Measurements from ENCODE around the gene TRABD2B.

TRABD2B gene

DNA sequence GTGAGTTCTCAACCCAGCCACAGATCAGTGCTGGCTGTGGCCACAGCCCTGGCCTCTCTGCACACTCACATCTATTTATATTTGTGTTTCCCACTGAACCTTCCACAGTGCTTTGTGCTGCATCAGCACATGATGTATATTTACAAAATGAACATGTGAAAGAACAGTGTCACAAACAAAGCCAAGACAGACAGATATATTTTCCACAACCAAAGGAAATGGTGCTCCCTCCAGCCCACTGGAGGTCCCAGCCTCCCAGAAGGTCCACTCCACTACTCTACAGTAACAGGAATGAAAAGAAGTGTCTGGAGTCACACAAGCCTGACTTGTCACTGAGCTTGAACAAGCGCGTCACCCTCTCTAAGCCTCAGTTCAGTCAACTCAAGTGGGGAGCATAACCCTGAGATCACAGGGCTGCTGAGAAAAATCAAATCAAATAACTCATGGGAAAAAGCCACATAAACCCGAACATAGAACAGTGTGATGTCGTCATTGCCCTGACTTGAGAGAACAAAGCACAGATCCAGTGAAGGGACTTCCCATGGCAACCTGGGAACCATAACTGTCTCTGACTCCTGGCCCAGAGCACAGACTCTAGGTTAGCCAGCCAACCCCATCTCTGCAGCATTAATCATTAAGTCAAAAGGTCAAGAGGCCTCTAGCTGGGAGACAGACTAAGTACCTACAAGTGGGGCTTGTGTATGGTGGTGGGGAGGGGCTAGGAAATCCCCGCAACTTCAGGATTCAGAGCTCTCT, 121.2 kb downstream of the TRABD2B start:
- no peak for DNase-seq (ENCODE audit: low spot score)

DNA sequence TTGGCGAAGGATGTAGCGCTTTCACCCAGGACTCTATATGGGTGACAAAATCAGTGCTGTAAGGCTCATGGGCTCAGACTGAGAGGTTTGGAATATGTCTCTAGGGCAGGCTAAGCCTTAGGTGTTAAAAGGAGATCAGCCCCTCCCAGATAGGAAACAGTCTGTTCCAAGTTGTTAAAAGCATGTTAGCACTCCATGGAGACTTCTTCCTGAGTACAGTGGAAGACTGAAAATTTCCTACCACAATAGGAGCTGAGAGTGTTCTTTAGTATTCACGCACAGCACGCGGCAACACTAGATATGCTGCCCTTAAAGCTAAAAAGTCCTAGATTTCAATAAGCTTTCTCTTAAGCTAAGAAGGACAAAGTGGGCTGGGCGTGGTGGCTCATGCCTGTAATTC, 122.1 kb downstream of the TRABD2B start:
- DNase-seq (ENCODE audit: low spot score): no peak

DNA sequence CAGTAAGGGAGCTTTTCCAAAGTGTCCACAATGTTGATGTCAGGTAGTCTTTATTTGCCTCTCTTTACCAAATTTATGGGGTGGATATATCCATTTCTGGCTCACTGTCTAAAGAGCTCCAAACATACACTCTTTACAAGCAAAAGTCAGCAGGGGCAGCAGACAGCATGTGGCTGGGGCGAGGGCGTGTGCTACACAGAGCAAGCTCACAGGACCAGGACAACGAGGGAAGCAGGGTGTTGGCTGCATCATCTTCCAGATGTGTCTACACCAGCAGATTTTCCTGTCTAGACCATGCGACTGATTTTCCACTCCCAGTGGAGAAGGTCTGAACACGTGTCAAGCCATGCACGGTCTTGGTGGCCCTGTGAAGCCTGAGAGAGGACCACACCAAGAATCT, 123.8 kb downstream of the TRABD2B start:
- DNase-seq (ENCODE audit: low spot score): no peak

DNA sequence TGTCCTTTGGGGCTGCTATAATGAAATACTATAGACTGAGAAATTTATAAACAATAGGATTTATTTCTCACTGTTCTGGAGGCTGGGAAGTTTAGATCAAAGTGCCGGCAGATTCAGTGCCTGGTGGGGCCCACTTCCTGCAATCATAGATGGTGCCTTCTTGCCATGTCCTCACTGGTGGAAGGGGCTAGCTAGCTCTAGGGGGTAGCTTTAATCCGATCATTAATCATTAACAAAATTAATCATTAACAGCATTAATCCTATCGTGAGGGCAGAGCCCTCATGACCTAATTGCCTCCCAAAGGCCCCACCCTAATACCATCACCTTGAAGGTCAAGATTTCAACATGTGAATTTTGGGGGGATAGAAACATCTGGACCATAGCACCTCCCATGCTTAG, 124.3 kb downstream of the TRABD2B start:
- no peak for DNase-seq (ENCODE audit: low spot score)

DNA sequence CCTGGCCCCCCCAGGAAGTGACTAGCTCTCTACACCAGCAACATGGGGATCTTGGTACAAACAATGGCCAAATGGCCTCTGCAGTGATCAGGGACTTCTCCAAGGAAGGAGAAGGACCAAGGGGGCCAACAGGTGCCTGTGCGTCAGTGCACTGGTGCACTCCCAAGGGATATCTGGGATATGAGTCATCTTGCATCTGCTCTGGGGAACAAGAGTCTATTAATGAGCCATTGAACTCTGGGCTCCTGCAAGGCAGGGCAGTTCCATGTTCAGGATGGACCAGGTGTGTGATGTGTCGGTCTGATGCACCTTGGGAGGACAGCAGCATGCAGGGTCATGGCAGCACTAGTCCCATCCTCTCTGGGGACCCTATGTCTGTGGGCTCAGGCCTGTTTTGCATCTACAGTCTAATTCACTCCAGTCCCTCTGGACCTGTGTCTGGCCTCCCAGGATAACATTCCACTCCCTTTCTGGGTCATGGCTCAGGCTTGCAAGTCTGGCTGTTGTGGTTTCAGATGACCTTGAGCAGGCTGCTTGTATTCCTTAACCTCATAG, 125.3 kb downstream of the TRABD2B start:
- DNase-seq (ENCODE audit: low spot score): no peak

DNA sequence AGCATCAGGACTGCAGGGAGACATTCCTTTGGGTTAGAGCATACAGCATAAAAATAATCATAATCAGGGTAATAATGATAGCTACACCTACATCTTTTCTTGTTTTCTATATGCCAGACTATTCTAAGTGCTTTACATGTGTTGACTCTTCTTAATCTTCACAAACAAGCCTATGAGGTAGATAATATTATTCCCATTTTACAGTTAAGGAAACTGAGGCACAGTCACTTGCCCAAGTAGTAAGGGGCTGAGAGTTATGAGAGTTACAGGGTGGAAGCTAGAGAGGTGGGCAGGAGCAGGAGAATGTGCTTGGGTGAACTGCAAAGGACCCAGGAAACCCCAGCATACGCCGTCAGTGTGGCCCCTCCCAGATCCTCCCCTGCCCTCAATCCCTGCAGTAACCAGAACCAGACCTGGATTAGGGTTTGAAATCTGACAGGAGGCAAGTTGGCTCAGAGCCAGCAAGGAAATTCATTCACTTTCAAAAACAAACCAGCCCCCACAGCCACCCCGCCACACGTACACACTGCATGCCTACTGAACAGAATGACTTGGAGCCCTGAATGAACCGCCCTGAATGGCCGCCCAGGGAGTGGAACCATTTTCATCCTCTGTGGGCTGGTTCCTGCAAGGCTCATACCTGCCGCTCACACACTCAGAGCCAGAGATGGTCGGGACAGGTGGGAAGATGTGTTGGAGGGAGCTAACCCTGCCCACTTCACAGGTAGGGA, 126.1 kb downstream of the TRABD2B start:
- DNase-seq (ENCODE audit: low spot score): no peak

DNA sequence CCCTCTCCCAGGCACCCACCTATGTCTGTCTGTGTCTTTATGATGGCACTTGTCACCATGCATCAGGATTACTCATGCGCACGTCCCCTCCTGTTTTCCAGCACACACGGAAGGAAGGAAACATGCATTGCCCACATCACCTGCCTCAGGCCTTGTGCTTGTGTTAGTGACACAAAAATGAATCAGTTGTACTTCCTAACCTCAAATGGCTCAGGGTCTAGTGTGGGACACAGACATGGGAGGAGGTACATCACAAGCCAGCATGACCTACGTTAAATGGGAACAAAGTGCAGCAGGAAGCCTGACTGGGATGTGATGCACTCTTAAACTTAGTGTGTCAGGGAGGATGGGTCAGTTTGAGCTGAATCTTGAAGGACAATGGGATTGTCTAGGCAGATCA, 126.7 kb downstream of the TRABD2B start:
- DNase-seq (ENCODE audit: low spot score): no peak

DNA sequence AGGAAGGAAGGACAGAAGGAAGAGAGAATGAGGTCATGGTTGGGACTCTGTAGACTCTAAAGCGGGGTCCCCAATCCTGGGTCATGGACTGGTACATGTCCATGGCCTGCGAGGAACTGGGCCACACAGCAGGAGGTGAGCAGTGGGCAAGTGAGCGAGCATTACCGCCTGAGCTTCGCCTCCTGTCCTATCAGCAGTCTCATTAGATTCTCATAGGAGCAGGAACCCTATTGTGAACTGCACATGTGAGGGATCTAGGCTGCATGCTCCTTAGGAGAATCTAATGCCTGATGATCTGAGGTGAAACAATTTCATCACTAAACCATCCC, 128.9 kb downstream of the TRABD2B start:
- no peak for DNase-seq (ENCODE audit: low spot score)

DNA sequence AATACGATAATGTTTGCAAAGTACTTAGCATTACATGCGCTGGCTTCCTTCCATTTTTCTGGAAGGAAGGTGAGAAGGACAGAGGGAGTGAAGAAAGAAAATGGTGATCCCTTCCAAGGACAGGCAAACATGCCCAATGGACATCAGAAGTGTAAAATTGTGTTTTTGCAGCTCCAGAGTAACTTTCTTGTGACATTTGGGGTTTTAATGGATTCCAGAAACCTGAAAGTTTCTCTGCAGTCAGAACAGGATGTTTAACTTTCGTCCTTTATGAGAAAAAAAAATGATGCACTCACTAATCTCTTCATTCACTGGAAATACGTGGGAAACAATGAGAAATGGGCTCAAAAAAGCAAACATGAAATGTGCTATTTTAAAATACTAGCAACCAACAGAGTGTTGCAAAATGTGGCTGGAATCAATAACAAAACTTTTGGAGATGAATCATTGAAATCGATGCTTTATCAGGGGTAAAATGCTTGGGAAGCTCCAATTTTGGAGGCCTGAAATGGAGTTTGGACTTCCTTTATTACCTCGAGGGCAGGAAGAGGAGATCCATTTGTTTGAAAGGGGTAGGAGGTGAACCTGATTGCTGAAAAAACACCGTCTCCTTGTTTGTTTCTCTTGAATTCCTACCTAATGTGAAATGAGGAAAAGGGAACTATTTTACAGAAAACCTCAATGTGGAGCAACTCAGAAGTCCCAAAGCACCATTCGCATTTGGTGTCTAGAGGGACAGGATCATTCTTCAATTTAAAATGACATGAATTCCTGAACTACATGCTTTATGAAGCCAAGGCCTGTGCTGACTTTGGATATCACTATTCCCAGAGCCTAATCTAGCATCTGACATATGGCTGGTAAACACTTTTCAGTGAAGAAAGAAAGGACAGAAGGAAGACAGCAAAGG, 129.5 kb downstream of the TRABD2B start:
- no peak for DNase-seq (ENCODE audit: low spot score)

DNA sequence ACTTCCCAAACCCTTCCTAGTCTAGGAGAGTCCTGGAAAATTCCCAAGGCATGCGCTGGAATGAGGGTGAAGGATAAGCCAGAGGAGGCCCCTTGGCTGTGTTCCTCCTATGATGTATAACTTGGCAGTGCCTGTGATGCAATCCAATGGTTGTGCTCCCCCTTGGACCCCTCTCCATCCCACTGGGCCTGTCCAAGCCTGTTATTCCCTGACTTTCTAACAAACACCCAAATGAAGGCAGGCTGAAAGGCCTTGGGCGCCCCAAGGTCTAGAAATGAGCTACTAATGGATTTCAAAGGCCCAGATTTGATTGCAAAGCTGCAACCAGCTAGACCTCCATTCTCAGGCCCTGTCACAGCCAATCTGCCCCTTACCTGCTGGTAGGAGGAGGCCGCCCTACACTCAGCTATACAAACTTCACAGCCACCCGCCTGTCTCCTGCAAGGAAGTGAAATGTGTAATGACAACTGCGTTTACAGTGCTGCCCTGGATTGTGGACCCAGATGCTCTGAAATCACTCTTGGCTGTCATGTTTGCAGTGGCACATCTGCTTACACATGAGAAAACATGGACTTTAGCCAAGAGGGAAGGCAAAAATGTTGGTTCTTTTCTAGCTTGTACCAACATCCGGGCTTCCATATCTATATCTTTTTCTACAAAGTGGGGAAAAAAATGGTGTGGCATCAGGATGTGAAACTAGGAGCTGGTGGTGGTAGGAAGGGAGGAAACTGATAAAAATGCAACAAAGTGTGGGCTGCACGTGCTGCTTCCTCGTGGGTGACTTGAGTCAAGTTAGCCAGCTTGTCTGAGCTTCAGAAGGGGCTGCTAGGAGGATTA, 130.4 kb downstream of the TRABD2B start:
- no peak for DNase-seq (ENCODE audit: low spot score)

DNA sequence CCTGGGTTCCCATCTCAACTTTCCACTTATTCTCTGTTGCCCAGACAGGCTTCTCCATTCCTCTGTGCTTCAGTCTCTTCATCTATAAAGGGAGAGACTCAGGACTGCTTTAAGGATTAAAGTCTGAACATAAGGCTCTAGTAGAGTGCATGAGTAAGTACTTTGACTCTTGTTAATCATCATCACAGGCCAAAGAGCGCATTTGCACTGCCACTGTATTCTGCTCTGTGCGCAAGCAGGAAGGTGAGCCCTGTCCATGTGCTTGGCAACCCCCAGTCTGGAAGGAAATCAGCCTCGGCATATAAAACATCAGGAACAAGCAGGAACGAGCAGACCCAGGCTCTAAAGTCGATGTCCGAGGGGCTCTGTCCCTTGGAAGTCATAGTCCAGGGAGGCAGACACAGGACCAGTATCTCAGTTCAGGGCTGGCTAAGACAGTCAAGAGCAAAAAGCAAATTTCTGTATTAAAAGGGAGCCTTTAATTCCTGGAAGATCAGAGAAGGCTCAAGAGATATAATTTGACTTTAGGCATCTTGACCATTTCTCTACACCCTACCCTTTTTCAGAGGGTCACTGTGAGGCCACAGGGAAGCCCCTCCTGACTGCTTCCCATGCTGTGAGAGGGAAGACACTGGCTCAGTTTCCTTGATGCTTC, 131.2 kb downstream of the TRABD2B start:
- no peak for DNase-seq (ENCODE audit: low spot score)

DNA sequence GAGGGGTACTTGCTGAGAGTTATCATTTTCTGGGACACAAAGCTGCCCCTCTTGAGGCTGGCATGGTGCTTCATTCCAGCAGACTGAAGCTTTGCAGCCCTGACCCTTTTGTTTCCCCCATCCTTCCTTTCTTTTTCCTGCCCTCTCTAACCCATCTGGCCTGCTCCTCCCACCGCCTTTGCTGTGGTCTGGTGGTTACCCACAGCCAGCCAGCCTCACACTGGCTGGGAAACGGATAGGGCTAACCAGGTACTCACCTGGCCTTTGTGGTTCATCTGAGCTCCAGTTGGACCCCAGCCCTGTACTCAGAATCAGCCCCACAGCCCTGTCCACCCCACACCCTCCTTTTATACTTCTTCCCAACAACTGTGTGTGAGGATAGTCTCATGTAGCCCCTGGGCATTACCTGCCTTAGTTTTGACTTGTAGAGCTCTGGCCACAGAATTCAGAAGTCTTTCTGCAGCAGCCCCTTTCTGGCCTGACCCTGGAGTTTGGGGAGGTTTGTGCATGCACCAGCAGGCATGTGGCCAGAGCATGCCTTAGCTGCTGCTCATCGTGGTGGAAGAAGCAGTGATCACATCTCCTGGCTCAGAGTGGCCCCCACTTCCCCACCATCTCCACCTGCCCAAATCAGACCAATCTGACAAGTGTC, 138.0 kb downstream of the TRABD2B start:
- DNase-seq (ENCODE audit: low spot score): no peak

DNA sequence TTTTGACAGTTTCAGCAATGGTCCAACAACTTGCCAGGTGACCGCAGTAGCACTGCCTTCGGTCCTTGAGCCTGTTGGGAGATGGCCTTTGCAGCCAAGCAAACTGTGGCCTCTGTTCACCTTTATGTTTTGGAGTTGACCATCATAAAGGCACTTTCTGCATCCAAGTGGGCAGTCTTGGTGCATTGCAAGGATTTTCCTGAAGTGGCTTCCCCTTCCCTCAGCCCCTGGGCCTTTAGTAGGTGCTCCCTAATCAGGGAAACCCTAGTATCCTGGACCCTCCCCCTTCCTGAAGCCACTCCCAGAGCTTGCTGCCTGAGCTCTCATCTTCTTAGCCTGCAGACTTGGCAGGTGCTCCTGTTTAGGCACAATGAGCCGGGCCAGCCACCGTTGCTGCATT, 140.2 kb downstream of the TRABD2B start:
- DNase-seq (ENCODE audit: low spot score): no peak

DNA sequence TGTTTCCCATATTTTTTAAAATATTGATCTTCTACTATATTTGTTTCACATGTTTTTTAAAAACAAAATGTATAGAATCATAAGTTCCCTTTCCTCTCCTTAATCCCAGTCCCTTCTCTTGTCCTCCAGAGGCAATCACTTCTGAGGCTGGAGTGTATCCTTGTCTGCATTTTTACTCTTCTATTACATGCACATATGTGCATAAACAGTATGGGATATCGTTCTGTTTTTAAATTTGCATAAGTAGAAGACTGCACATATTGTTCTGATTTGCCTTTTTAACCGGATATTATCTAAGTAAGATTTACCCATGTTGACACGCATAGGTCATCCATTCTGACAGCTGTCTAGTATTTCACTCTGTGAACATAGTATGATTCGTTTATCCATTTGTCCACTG, 142.0 kb downstream of the TRABD2B start:
- DNase-seq (ENCODE audit: low spot score): no peak

DNA sequence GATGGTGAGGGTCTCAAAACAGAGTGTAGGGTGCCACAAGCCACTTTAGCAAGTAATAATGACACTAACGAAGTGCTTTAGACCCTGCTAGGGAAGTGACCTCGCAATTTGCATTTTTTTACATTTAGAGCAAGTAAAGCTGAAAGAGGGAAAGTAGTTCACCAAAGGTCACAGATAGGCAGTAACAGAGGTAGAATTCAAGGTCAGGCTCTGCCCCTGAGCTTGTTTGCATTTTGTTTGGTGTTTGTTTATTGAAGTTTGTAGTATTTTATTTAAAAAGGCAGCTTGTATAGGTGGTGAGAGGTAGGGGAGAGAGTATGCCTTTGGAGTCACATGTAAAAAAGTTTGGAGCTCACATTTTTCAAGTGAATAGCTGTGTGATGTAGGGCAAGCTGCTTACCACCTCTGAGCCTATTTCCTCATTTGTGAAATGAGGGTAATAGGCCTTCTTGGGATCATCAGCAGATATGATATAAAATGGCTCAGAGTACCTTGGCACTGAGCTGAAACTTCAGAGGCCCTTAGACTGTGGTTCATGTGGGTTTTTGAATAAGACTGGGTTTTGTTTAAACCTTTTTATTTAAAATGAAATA, 142.5 kb downstream of the TRABD2B start:
- no peak for DNase-seq (ENCODE audit: low spot score)

DNA sequence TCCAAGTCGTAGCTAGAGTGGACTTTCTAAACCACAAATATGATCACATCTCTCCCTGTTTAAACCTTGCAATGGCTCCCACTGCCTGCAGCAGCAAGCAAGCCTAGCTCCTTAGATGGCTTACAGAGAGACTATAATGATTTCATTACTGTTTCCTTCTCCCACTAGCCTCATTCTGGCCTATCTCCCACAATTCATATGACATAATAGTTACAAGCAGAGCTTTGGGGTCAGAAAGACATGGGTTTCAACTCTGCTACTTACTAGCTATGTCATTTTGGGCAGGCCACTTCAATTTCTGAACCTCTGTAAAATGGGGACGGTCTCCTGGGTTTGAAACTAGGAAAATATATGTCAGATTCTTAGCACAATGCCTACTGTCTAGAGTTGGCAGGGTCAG, 143.3 kb downstream of the TRABD2B start:
- DNase-seq (ENCODE audit: low spot score): no peak

DNA sequence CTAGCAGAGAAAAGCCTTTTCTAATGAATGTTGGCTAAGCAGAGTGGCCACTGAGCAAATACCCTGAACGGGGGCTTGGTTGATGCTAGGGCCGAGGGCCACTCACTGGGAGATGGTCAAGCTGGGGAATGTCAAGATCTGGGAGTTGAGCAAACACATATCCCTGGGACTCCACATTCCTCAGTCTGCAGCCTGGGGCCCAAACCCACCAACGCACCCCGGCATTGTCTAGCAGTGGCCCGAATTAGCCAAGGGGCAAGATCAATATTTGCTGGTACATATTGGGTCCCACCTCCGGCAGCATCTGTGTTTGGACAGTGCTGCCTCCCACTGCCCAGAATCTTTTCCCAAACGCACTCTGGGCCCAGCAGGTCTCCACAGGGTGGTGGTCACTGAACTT, 144.1 kb downstream of the TRABD2B start:
- no peak for DNase-seq (ENCODE audit: low spot score)

DNA sequence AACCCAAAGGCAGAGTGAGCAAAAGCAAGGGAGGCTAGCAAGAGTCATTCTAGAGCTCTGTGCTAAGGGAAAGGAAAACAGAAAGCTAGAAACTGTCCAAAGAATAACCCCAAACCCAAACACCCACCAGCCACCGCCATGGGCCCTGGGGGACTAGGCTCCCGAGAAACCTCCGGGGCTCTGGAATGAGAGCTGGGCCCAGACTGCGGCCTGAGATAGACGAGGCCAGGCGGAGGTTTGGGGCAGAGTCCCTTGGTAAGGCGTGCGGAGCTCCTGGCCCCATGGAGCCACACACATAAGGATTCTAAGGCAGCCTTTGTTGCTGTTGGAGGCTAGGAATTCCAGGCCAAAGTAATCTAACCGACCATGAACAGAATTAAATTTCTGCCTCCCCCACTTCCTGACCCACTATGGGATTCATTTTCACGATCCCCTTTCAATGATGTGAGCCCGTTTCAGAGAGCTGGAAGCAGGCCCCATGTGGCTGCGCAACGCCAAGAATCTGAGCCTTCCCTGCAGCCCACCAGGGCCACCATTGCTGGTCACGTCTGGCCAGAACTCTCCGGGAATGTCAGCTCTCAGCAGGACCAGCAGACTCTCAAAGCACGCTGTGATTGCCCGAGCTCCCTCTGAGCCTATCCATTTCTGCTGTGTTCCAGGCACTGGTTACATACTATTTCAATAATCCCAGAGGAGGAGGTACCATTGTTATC, 145.0 kb downstream of the TRABD2B start:
- no peak for DNase-seq (ENCODE audit: low spot score)

DNA sequence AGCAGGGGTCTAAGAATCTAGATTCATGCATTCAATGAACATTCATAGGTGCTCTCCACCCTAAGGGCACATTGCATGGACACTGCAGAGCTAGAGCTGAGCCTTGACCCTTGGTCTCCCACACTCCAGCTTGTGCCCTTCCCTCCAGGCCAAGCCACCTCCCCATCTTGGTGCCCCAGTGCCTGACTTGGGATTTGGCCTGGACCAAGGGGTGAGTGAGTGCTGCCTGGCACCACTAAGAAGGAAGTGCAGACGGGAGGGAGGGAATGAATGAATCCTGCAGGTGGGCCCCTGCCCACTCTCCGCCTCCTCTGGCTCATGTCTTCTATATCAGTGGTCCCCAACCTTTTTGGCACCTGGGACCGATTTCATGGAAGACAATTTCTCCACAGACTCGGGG, 146.7 kb downstream of the TRABD2B start:
- no peak for DNase-seq (ENCODE audit: low spot score)
